ENCODE results near the gene DEDD.

The DEDD gene

GRCh38 chr1:161163793-161164192 is 31.3 kb upstream of the DEDD start:
- TF ChIP-seq SIN3A (IDR thresholded peaks at IDR 0.05; ENCODE audit: borderline replicate concordance, insufficient read depth, low read length) (no peak), FOXP2 (optimal IDR thresholded peaks at IDR 0.05; ENCODE audit: borderline replicate concordance, extremely low read depth, extremely low read length, insufficient read depth) (no peak)

- TF ChIP-seq TAF1 (IDR thresholded peaks at IDR 0.05; ENCODE audit: borderline replicate concordance, insufficient read depth, low read length) (no peak), SIN3A (IDR thresholded peaks at IDR 0.05; ENCODE audit: borderline replicate concordance, insufficient read depth, low read length) (no peak), FOXP2 (optimal IDR thresholded peaks at IDR 0.05; ENCODE audit: borderline replicate concordance, extremely low read depth, extremely low read length, insufficient read depth) (no peak), POLR2AphosphoS5 (IDR thresholded peaks at IDR 0.05; ENCODE audit: low read depth, low read length) (no peak)
- TF ChIP-seq, protein P1, sequence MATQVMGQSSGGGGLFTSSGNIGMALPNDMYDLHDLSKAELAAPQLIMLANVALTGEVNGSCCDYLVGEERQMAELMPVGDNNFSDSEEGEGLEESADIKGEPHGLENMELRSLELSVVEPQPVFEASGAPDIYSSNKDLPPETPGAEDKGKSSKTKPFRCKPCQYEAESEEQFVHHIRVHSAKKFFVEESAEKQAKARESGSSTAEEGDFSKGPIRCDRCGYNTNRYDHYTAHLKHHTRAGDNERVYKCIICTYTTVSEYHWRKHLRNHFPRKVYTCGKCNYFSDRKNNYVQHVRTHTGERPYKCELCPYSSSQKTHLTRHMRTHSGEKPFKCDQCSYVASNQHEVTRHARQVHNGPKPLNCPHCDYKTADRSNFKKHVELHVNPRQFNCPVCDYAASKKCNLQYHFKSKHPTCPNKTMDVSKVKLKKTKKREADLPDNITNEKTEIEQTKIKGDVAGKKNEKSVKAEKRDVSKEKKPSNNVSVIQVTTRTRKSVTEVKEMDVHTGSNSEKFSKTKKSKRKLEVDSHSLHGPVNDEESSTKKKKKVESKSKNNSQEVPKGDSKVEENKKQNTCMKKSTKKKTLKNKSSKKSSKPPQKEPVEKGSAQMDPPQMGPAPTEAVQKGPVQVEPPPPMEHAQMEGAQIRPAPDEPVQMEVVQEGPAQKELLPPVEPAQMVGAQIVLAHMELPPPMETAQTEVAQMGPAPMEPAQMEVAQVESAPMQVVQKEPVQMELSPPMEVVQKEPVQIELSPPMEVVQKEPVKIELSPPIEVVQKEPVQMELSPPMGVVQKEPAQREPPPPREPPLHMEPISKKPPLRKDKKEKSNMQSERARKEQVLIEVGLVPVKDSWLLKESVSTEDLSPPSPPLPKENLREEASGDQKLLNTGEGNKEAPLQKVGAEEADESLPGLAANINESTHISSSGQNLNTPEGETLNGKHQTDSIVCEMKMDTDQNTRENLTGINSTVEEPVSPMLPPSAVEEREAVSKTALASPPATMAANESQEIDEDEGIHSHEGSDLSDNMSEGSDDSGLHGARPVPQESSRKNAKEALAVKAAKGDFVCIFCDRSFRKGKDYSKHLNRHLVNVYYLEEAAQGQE (IDR thresholded peaks at IDR 0.05; ENCODE audit: insufficient read depth in 1 of 2, low read depth in 2 of 2, low read length in 2 of 2), result no peak
Observed at GRCh38 chr1:161162806-161163205, 30.3 kb upstream of the DEDD start.

GRCh38 chr1:161162052-161162451 is 29.6 kb upstream of the DEDD start:
- TF ChIP-seq POLR2AphosphoS5 (IDR thresholded peaks at IDR 0.05; ENCODE audit: low read depth, low read length) (no peak), FOXP2 (optimal IDR thresholded peaks at IDR 0.05; ENCODE audit: borderline replicate concordance, extremely low read depth, extremely low read length, insufficient read depth) (no peak), TAF1 (IDR thresholded peaks at IDR 0.05; ENCODE audit: borderline replicate concordance, insufficient read depth, low read length) (no peak), SIN3A (IDR thresholded peaks at IDR 0.05; ENCODE audit: borderline replicate concordance, insufficient read depth, low read length) (no peak)
- TF ChIP-seq, protein P1 (IDR thresholded peaks at IDR 0.05; ENCODE audit: insufficient read depth in 1 of 2, low read depth in 2 of 2, low read length in 2 of 2), result no peak

GRCh38 chr1:161161652-161162051 is 29.2 kb upstream of the DEDD start:
- TF ChIP-seq, protein P1 (IDR thresholded peaks at IDR 0.05; ENCODE audit: insufficient read depth in 1 of 2, low read depth in 2 of 2, low read length in 2 of 2), result no peak
- TF ChIP-seq TAF1 (IDR thresholded peaks at IDR 0.05; ENCODE audit: borderline replicate concordance, insufficient read depth, low read length), result no peak
- no peak for TF ChIP-seq SIN3A (IDR thresholded peaks at IDR 0.05; ENCODE audit: borderline replicate concordance, insufficient read depth, low read length)
- TF ChIP-seq FOXP2 (optimal IDR thresholded peaks at IDR 0.05; ENCODE audit: borderline replicate concordance, extremely low read depth, extremely low read length, insufficient read depth), result no peak
- TF ChIP-seq POLR2AphosphoS5 (IDR thresholded peaks at IDR 0.05; ENCODE audit: low read depth, low read length), result no peak

DNA sequence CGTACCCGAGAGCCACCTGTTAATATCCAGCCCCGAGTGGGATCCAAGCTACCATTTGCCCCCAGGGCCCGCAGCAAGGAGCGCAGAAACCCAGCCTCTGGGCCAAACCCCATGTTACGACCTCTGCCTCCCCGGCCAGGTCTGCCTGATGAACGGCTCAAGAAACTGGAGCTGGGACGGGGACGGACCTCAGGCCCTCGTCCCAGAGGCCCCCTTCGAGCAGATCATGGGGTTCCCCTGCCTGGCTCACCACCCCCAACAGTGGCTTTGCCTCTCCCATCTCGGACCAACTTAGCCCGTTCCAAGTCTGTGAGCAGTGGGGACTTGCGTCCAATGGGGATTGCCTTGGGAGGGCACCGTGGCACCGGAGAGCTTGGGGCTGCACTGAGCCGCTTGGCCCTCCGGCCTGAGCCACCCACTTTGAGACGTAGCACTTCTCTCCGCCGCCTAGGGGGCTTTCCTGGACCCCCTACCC is 28.2 kb upstream of the DEDD start:
- TF ChIP-seq SIN3A (IDR thresholded peaks at IDR 0.05; ENCODE audit: borderline replicate concordance, insufficient read depth, low read length) (no peak), FOXP2 (optimal IDR thresholded peaks at IDR 0.05; ENCODE audit: borderline replicate concordance, extremely low read depth, extremely low read length, insufficient read depth) (no peak), TAF1 (IDR thresholded peaks at IDR 0.05; ENCODE audit: borderline replicate concordance, insufficient read depth, low read length) (no peak)
- TF ChIP-seq, protein P1 (IDR thresholded peaks at IDR 0.05; ENCODE audit: insufficient read depth in 1 of 2, low read depth in 2 of 2, low read length in 2 of 2), result no peak

Data from PFSK-1 (cell line).